Colonic mucosa (tissue), 4 donors: Measurements from ENCODE around the gene RAB14. TPM values are rescaled to one million over a fixed set of nuclear protein-coding genes. Genes with fewer than 3 reads are reported as not detected.
A peak's percentile ranks its signal among the peaks of the same experiment; 100 is the strongest.

Experiments
- DNase-seq: peaks from one replicate; pipeline ENCODE4 v3.0.0-alpha.2; 2020
- H3K27ac ChIP-seq: fragments of 200-600 bp; one replicate; pipeline ENCODE4 v1.8.0; 2021
- H3K27me3 ChIP-seq: fragments of 200-600 bp; one replicate; pipeline ENCODE4 v1.8.0; 2021
- H3K36me3 ChIP-seq: fragments of 200-600 bp; one replicate; pipeline ENCODE4 v1.8.0; 2021
- H3K4me1 ChIP-seq: fragments of 200-600 bp; one replicate; pipeline ENCODE4 v1.8.0; 2021; ENCODE audit warnings: mild to moderate bottlenecking
- H3K4me3 ChIP-seq: fragments of 200-600 bp; one replicate; pipeline ENCODE4 v1.8.0; 2021
- H3K9ac ChIP-seq, 2 donors: one replicate each; pipeline ENCODE4 v1.7.0; 2013; ENCODE audit warnings: control low read depth in 2 of 2, low read depth in 2 of 2, low read length in 2 of 2
- H3K9me3 ChIP-seq: fragments of 200-600 bp; one replicate; pipeline ENCODE4 v1.8.0; 2021
- intact Hi-C: fragments of 100-400 bp; cut with DNase I; formaldehyde crosslinking; loops from one replicate; pipeline ENCODE4 v1.14.1; 2022
- total RNA-seq, 2 donors: library from RNA; stranded (reverse); fragmentation: NEBNext Ultra II Directional in 1 of 2; extraction: Animal tissue kit (Norgen Biotek cat#: 25700) in 1 of 2; gene quantifications; one replicate each; pipeline ENCODE4 v1.2.1, GENCODE V29; 2021
- TF ChIP-seq, protein P1 (sequence below): fragments of 200-600 bp; IDR thresholded peaks from one replicate; pipeline ENCODE4 v1.8.0; 2022; ENCODE audit warnings: antibody characterized with exemption, mild to moderate bottlenecking
- donor health status: healthy.
- donor health status: DM: no; HTN: no; CAD: no.
- donor health status: DM: no; HTN: no; CAD: no.

The RAB14 gene
- total RNA-seq, 2 donors from 2014 or later: 78.5 to 108 TPM

DNA sequence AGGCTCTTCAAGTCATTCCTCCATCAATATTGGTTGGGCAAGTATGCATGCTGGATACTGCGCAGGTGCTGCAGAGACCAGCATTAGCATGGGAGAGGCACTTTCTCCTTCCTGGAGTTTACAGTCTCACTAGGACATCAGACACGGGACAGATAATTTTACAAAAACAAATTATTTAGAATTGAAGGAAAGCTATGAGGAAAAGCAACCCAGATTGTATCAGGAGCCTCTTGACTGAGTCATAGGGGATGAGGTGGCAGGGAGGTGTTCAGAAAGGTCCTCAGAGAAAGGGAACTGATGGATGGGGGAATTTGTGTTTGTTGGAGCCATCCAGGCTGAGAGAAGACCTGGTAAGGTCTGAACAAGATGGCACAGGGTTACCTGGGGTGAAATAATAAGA lies 24.5 kb upstream of the RAB14 start:
- Histone ChIP-seq H3K27me3 (no peaks in the 10 kb centered on the region), H3K36me3 (no peaks in the 10 kb centered on the region), H3K9me3 (no peaks in the 10 kb centered on the region), H3K27ac (no peak overlapping the region), H3K4me1 (no peaks in the 10 kb centered on the region), H3K9ac (no peak overlapping the region), H3K4me3 (no peak overlapping the region)
- intact Hi-C loops: no loop called here
- no peak for DNase-seq
- TF ChIP-seq, protein P1, sequence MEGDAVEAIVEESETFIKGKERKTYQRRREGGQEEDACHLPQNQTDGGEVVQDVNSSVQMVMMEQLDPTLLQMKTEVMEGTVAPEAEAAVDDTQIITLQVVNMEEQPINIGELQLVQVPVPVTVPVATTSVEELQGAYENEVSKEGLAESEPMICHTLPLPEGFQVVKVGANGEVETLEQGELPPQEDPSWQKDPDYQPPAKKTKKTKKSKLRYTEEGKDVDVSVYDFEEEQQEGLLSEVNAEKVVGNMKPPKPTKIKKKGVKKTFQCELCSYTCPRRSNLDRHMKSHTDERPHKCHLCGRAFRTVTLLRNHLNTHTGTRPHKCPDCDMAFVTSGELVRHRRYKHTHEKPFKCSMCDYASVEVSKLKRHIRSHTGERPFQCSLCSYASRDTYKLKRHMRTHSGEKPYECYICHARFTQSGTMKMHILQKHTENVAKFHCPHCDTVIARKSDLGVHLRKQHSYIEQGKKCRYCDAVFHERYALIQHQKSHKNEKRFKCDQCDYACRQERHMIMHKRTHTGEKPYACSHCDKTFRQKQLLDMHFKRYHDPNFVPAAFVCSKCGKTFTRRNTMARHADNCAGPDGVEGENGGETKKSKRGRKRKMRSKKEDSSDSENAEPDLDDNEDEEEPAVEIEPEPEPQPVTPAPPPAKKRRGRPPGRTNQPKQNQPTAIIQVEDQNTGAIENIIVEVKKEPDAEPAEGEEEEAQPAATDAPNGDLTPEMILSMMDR: no peak

DNA sequence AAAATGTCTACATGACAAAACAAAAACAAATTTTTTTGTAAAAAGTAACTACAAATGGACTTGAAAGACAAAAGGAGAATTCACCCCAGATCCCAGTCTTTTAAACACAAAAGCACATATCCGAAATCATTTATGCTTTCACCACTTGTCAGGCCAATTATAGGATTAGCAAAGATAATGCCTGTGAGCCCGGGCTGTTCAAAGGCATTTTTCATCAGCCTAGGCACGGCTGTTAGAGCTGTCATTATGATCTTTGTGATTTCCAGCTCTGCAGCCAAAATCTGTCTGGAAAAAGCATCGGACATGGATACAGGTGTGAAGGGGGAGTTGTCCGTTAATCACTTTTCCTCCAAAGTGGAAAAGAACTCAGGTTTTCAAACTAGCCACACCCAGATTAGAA lies 23.6 kb upstream of the RAB14 start:
- H3K27me3 ChIP-seq: no peaks in the 10 kb centered on the region
- intact Hi-C loops: no loop called here
- DNase-seq: no peak
- H3K27ac ChIP-seq: no peak overlapping the region
- H3K9ac ChIP-seq: no peak overlapping the region
- no peaks in the 10 kb centered on the region for H3K4me1 ChIP-seq
- no peaks in the 10 kb centered on the region for H3K36me3 ChIP-seq
- H3K9me3 ChIP-seq: no peaks in the 10 kb centered on the region
- TF ChIP-seq, protein P1: no peak
- H3K4me3 ChIP-seq: no peak overlapping the region

DNA sequence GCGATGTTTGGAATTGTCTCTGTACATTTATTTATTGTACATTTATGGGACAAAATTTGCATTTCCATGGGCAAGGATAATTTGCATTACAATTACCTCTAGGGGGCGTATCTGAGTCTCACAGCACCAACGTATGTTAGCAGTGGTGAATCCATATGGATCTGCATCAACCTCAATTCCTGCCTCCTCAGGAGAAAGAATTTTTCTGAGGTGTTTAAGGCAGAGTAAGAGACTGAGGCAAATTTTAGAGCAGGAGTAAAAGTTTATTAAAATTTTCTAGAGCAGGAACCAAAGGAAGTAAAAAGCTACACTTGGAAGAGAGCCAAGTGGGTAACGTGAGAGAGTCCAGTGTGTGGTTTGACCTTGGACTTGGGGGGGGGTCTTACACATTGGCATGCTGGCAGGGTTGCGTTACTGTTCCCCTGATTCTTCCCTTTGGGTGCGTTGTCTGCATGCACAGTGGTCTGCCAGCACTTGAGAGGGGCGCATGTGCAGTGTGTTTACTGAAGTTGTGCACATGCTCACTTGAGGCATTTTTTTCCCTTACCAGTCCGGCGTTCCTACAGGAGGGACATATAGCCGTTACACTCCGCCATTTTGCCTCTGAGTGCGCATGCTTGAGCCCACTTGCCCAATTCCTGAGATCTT lies 21.0 kb upstream of the RAB14 start:
- intact Hi-C loops: loop anchor here (5.0 kb wide), 1 partner anchor 40 kb away; no protein-coding TSS in a partner anchor
- H3K27ac ChIP-seq: no peak overlapping the region
- H3K4me1 ChIP-seq: no peaks in the 10 kb centered on the region
- TF ChIP-seq, protein P1: peak; percentile 81
- H3K36me3 ChIP-seq: no peaks in the 10 kb centered on the region
- no peak overlapping the region for H3K4me3 ChIP-seq
- DNase-seq: no peak
- no peaks in the 10 kb centered on the region for H3K27me3 ChIP-seq
- H3K9ac ChIP-seq: no peak overlapping the region
- no peaks in the 10 kb centered on the region for H3K9me3 ChIP-seq

DNA sequence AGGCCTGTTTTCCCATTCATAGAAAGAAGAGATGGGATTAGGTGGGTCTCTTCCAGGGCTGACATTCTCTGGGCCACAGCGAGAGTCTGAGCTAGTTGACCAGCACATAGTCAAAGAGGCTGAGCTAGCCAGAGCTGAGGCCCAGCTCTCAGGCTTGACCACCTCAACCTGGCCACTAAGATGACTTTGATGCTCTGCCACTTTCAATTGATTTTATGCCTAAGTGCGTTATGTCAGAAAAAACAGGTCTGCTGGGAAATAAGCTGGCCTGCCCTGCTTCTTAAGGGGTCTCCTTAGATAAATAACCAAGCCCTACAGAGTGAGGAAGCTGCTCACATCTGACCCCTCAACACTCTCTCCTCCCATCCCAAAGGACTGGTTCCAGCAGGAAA lies 20.0 kb upstream of the RAB14 start:
- TF ChIP-seq, protein P1: no peak
- no peak overlapping the region for H3K9ac ChIP-seq
- H3K4me3 ChIP-seq: no peak overlapping the region
- no peaks in the 10 kb centered on the region for H3K4me1 ChIP-seq
- H3K27me3 ChIP-seq: no peaks in the 10 kb centered on the region
- H3K36me3 ChIP-seq: no peaks in the 10 kb centered on the region
- intact Hi-C loops: loop anchor here (5.0 kb wide), 1 partner anchor 41 kb away; no protein-coding TSS in a partner anchor
- H3K27ac ChIP-seq: no peak overlapping the region
- H3K9me3 ChIP-seq: no peaks in the 10 kb centered on the region
- no peak for DNase-seq

DNA sequence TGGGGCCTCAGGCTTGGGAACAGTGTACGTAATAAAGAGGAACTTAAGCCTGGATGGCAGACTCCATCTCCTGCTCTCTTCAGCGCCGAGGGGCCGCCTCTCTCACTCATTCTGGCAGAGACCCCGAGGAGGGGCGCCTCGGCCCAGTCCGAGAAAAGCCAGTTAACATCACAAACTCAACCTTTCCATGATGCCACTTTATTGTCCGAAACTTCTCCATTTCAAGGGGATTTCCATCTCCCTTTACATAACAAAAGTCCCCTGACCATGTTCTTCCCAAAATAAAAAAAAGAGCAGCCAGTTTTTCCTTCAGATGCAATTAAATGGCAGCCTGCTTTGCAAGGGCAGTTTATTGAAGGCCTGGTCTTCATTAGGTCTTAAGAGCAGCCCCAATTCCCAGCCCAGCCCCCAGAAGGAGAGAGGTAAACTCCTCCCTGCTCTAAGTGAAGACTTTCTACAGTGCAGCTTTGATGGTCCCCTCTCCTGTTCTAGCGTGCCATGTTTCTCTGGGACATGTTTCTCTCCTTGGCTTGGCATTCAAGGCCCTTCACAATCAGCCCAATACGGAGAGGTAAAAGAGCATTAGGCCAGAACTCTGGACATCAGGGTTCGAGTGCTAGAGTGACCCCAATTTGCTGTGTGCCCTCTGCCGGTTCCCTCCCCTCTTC lies 19.5 kb upstream of the RAB14 start:
- no peaks in the 10 kb centered on the region for H3K27me3 ChIP-seq
- intact Hi-C loops: loop anchor here (5.0 kb wide), 1 partner anchor 41 kb away; no protein-coding TSS in a partner anchor
- no peak for DNase-seq
- no peaks in the 10 kb centered on the region for H3K9me3 ChIP-seq
- TF ChIP-seq, protein P1: no peak
- no peaks in the 10 kb centered on the region for H3K4me1 ChIP-seq
- no peaks in the 10 kb centered on the region for H3K36me3 ChIP-seq
- H3K4me3 ChIP-seq: no peak overlapping the region
- no peak overlapping the region for H3K9ac ChIP-seq
- no peak overlapping the region for H3K27ac ChIP-seq
